Measurements from ENCODE around the gene CLSTN3. TPM values are rescaled to one million over a fixed set of nuclear protein-coding genes. Genes with fewer than 3 reads are reported as not detected.

Gene CLSTN3
- total and polyA plus RNA-seq, 2 donors (not counting 1 experiment from before 2014, with no cell fraction given) = 11.9 to 23.5 TPM

DNA sequence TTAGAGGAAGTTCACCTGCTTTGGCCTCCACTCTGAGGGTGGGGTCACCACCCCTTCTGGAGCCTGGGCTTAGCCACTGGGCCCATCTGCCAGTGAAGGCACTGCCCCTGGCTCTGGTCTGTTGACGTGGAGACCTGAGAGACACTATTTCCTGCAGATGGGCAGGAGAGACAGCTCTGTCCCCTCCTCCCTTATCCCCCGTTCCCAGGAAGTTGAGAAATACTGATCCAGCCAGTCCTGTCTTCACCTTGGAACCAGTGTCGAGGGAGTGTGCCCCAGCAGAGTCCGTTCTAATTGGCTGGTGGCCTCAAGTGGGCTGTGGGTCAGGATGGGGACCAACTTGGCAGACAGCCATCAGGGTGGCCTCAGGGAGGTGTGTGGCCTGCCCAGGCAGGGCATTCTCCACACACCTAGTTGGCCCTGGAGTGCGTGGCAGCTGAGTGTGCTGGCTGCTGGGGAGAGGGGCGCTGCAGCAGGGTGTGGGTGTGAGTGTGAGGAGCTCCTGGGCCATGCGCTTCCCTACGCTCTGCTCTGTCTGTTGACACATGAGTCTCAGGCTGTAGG is 25.4 kb downstream of the CLSTN3 start:
- H2AFZ ChIP-seq (ENCODE audit: low read length) = no peak overlapping the region
- no peaks in the 10 kb centered on the region for H3K27me3 ChIP-seq (ENCODE audit: control insufficient read depth, insufficient read depth, low read length)
- no peaks in the 10 kb centered on the region for H3K4me1 ChIP-seq (ENCODE audit: control insufficient read depth, extremely low read depth, insufficient read depth, low read length)
- no peak overlapping the region for H3K4me2 ChIP-seq (ENCODE audit: extremely low read depth, insufficient read depth, low read length)
- TF ChIP-seq, protein P1, sequence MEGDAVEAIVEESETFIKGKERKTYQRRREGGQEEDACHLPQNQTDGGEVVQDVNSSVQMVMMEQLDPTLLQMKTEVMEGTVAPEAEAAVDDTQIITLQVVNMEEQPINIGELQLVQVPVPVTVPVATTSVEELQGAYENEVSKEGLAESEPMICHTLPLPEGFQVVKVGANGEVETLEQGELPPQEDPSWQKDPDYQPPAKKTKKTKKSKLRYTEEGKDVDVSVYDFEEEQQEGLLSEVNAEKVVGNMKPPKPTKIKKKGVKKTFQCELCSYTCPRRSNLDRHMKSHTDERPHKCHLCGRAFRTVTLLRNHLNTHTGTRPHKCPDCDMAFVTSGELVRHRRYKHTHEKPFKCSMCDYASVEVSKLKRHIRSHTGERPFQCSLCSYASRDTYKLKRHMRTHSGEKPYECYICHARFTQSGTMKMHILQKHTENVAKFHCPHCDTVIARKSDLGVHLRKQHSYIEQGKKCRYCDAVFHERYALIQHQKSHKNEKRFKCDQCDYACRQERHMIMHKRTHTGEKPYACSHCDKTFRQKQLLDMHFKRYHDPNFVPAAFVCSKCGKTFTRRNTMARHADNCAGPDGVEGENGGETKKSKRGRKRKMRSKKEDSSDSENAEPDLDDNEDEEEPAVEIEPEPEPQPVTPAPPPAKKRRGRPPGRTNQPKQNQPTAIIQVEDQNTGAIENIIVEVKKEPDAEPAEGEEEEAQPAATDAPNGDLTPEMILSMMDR (conservative IDR thresholded peaks at IDR 0.05 in 1 of 2, IDR thresholded peaks at IDR 0.05 in 1 of 2; ENCODE audit: low read depth in 1 of 2, low read length in 2 of 2) = no peak
- TF ChIP-seq EZH2 (IDR thresholded peaks at IDR 0.05; ENCODE audit: low read length, missing control alignments) = no peak
- no peaks in the 10 kb centered on the region for H3K36me3 ChIP-seq (ENCODE audit: control insufficient read depth, insufficient read depth, low read length)
- DNase-seq (ENCODE audit: low read depth in 2 of 2) = no peak
- H4K20me1 ChIP-seq (ENCODE audit: control insufficient read depth, extremely low read depth, insufficient read depth, low read length) = no peaks in the 10 kb centered on the region
- no peak overlapping the region for H3K4me3 ChIP-seq (replicated peaks in 1 of 4; ENCODE audit: control extremely low read depth in 1 of 4, insufficient read depth in 1 of 4, low read depth in 3 of 4, low read length in 4 of 4)
- no peak overlapping the region for H3K9ac ChIP-seq (ENCODE audit: insufficient read depth, low read length)
- H3K79me2 ChIP-seq (ENCODE audit: control insufficient read depth, insufficient read depth, low read length) = no peaks in the 10 kb centered on the region
- no peaks in the 10 kb centered on the region for H3K9me3 ChIP-seq (ENCODE audit: control insufficient read depth, insufficient read depth, low read depth, low read length)
- no peak overlapping the region for H3K27ac ChIP-seq (ENCODE audit: insufficient read depth, low read length)

DNA sequence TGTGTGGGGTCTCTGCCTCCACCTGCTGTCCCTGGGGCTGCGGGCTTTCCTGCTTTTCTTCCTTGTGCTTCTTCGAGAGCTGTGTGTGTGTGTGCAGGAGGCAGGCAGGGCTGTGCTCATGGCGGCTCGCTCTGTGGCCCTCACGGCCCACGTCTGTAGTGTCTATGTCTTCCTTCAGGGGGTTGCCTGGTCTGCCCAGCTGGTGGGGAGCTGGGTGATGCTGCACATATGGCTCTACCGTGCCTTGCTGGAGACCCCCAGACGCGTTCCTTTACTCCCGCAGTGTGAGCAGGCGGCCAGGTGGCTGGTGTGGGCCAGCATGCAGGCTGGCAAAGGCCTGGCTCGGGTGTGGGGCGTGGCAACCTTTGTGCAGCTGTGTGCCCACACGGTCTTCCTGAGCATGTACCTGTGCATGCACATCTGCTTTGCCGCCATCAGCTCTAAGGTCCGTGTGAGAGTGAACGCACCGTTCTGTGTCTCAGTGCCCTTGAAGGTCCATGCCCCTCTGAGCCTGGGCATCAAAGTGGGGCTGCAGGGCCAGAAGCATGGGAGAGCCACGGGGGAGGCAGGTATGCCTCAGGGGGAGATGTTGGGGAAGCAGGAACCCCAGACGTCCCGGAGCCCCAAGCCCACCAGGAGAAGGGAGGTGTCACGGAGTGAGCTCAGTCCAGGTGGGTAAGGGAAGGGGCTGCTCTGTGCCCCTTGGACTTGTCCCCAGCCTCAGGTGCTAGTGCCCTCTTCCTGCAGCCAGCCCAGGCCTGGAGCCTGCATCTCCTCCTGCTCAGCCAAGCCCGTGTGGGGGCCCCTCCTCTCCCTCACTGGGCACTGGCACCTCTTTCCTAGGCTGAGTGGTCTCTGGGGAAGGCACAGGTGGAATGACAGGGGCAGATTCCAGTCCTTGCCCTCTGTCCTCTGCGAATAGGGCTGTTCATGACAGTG is 26.4 kb downstream of the CLSTN3 start:
- H2AFZ ChIP-seq (ENCODE audit: low read length) = no peak overlapping the region
- no peak overlapping the region for H3K27ac ChIP-seq (ENCODE audit: insufficient read depth, low read length)
- H3K9me3 ChIP-seq (ENCODE audit: control insufficient read depth, insufficient read depth, low read depth, low read length) = no peaks in the 10 kb centered on the region
- no peak overlapping the region for H3K9ac ChIP-seq (ENCODE audit: insufficient read depth, low read length)
- no peaks in the 10 kb centered on the region for H3K36me3 ChIP-seq (ENCODE audit: control insufficient read depth, insufficient read depth, low read length)
- H3K27me3 ChIP-seq (ENCODE audit: control insufficient read depth, insufficient read depth, low read length) = peaks cover 4% of the 10 kb centered on the region
- TF ChIP-seq, protein P1 (conservative IDR thresholded peaks at IDR 0.05 in 1 of 2, IDR thresholded peaks at IDR 0.05 in 1 of 2; ENCODE audit: low read depth in 1 of 2, low read length in 2 of 2) = no peak
- no peak for TF ChIP-seq EZH2 (IDR thresholded peaks at IDR 0.05; ENCODE audit: low read length, missing control alignments)
- H3K4me2 ChIP-seq (ENCODE audit: extremely low read depth, insufficient read depth, low read length) = no peak overlapping the region
- H3K4me1 ChIP-seq (ENCODE audit: control insufficient read depth, extremely low read depth, insufficient read depth, low read length) = no peaks in the 10 kb centered on the region
- no peaks in the 10 kb centered on the region for H3K79me2 ChIP-seq (ENCODE audit: control insufficient read depth, insufficient read depth, low read length)
- H3K4me3 ChIP-seq (replicated peaks in 1 of 4; ENCODE audit: control extremely low read depth in 1 of 4, insufficient read depth in 1 of 4, low read depth in 3 of 4, low read length in 4 of 4) = no peak overlapping the region
- DNase-seq (ENCODE audit: low read depth in 2 of 2) = no peak
- H4K20me1 ChIP-seq (ENCODE audit: control insufficient read depth, extremely low read depth, insufficient read depth, low read length) = no peaks in the 10 kb centered on the region

DNA sequence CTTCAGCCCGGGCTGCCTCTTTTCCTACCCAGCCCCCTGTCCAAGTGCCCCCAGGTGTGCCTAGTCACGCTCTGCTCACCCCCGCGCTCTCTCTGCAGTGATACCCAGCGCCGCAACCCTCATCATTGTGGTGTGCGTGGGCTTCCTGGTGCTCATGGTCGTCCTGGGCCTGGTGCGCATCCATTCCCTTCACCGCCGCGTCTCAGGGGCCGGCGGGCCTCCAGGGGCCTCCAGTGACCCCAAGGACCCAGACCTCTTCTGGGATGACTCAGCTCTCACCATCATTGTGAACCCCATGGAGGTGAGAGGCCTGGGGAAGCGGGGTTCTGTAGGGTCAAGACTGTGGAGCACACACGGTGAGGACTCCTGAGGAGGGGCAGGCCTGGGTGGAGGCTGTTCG is 27.2 kb downstream of the CLSTN3 start:
- no peak for TF ChIP-seq EZH2 (IDR thresholded peaks at IDR 0.05; ENCODE audit: low read length, missing control alignments)
- TF ChIP-seq, protein P1 (conservative IDR thresholded peaks at IDR 0.05 in 1 of 2, IDR thresholded peaks at IDR 0.05 in 1 of 2; ENCODE audit: low read depth in 1 of 2, low read length in 2 of 2) = no peak
- no peak for DNase-seq (ENCODE audit: low read depth in 2 of 2)
- H3K36me3 ChIP-seq (ENCODE audit: control insufficient read depth, insufficient read depth, low read length) = no peaks in the 10 kb centered on the region
- peaks cover 4% of the 10 kb centered on the region for H3K27me3 ChIP-seq (ENCODE audit: control insufficient read depth, insufficient read depth, low read length)
- no peak overlapping the region for H3K27ac ChIP-seq (ENCODE audit: insufficient read depth, low read length)
- H3K9me3 ChIP-seq (ENCODE audit: control insufficient read depth, insufficient read depth, low read depth, low read length) = no peaks in the 10 kb centered on the region
- no peaks in the 10 kb centered on the region for H4K20me1 ChIP-seq (ENCODE audit: control insufficient read depth, extremely low read depth, insufficient read depth, low read length)
- no peak overlapping the region for H3K9ac ChIP-seq (ENCODE audit: insufficient read depth, low read length)
- no peaks in the 10 kb centered on the region for H3K4me1 ChIP-seq (ENCODE audit: control insufficient read depth, extremely low read depth, insufficient read depth, low read length)
- H3K4me3 ChIP-seq (replicated peaks in 1 of 4; ENCODE audit: control extremely low read depth in 1 of 4, insufficient read depth in 1 of 4, low read depth in 3 of 4, low read length in 4 of 4) = no peak overlapping the region
- H2AFZ ChIP-seq (ENCODE audit: low read length) = no peak overlapping the region
- no peaks in the 10 kb centered on the region for H3K79me2 ChIP-seq (ENCODE audit: control insufficient read depth, insufficient read depth, low read length)
- H3K4me2 ChIP-seq (ENCODE audit: extremely low read depth, insufficient read depth, low read length) = no peak overlapping the region
